ENCODE data around the gene ATP5PD. TPM values are rescaled to one million over a fixed set of nuclear protein-coding genes. Genes with fewer than 3 reads are reported as not detected.
A peak's percentile ranks its signal among the peaks of the same experiment; 100 is the strongest.

Gene ATP5PD
- total and polyA plus RNA-seq, 2 of the 13 experiments (the other 11 are each of a cell fraction or from before 2014, with no cell fraction given), result 158 to 428 TPM

DNA sequence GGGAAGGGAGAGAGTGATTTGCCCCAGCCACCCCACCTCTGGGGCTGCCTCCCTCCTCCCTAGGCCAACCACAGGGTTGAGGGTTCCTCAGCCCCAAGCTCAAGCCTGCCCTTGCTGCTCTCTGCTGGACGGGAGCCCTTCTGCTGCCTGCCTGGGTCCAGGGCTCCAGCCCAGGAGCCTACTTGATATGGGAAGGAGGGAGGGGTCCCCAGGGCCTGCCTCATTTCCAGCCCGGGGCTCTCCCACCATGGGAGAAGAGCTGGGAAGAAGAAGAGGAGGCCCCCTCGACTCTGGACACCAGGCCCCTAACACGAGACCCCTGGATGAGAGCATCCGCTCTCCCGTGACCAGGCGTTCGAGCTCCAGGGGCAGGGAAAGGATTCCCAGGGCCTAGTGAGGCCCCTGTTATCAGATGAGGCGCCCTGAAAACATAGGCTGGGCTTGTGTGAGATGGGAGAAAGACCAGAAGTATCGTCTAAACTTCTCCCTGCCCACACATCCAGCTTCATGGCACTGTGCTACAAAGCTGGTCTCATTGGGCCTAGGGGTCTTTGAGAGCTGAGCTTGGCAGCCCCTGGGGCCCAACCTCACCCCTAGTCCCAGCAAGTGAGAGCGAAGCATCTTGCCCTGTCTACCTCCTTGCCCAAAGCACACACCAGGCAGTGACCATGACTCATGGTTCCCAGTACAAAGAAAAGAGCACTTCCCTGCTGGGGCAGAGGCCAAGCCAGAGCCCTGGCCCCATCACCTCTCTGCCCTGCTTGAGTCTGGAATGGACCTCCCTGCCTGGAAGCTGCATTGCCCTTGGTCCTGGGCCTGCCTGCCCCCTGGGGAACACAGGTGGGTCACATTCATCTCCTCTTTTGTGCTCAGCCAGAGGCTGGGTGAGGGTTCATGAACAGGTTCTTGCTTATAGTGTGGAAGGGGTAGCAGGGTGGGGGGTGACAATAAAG lies 42.0 kb upstream of the ATP5PD start (continued):
- TF ChIP-seq, protein P1, sequence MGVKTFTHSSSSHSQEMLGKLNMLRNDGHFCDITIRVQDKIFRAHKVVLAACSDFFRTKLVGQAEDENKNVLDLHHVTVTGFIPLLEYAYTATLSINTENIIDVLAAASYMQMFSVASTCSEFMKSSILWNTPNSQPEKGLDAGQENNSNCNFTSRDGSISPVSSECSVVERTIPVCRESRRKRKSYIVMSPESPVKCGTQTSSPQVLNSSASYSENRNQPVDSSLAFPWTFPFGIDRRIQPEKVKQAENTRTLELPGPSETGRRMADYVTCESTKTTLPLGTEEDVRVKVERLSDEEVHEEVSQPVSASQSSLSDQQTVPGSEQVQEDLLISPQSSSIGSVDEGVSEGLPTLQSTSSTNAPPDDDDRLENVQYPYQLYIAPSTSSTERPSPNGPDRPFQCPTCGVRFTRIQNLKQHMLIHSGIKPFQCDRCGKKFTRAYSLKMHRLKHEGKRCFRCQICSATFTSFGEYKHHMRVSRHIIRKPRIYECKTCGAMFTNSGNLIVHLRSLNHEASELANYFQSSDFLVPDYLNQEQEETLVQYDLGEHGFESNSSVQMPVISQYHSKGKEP (CRISPR knock-in tag; IDR thresholded peaks at IDR 0.05), result no peak
- TF ChIP-seq KMT2A (CRISPR knock-in tag; IDR thresholded peaks at IDR 0.05) (no peak), SOX5 (CRISPR knock-in tag; IDR thresholded peaks at IDR 0.05; ENCODE audit: borderline replicate concordance) (peak; percentile 37; the same call in 1 of the 2 replicates), CBX5 (CRISPR knock-in tag; IDR thresholded peaks at IDR 0.05; ENCODE audit: borderline replicate concordance) (no peak), HNF1B (CRISPR knock-in tag; IDR thresholded peaks at IDR 0.05) (peak; percentile 75), TBL1XR1 (IDR thresholded peaks at IDR 0.05; ENCODE audit: borderline replicate concordance, low read length, partially characterized antibody) (no peak), ZNF317 (CRISPR knock-in tag; IDR thresholded peaks at IDR 0.05) (peak; percentile 25; the same call in 1 of the 2 replicates), GMEB1 (CRISPR knock-in tag; IDR thresholded peaks at IDR 0.05; ENCODE audit: borderline replicate concordance) (no peak), EED (CRISPR knock-in tag; IDR thresholded peaks at IDR 0.05) (0 out of 2 replicates have a peak, but pooled peaks have one; percentile 27), ZFYVE20 (CRISPR knock-in tag; IDR thresholded peaks at IDR 0.05; ENCODE audit: borderline replicate concordance, low read depth) (no peak), ZNF567 (CRISPR knock-in tag; IDR thresholded peaks at IDR 0.05; ENCODE audit: borderline replicate concordance) (0 out of 2 replicates have a peak, but pooled peaks have one; percentile 26), PRPF4 (IDR thresholded peaks at IDR 0.05; ENCODE audit: low read depth, low read length, poor library complexity, severe bottlenecking) (no peak), ZMYM2 (CRISPR knock-in tag; IDR thresholded peaks at IDR 0.05) (no peak)
- TF ChIP-seq, protein P2, sequence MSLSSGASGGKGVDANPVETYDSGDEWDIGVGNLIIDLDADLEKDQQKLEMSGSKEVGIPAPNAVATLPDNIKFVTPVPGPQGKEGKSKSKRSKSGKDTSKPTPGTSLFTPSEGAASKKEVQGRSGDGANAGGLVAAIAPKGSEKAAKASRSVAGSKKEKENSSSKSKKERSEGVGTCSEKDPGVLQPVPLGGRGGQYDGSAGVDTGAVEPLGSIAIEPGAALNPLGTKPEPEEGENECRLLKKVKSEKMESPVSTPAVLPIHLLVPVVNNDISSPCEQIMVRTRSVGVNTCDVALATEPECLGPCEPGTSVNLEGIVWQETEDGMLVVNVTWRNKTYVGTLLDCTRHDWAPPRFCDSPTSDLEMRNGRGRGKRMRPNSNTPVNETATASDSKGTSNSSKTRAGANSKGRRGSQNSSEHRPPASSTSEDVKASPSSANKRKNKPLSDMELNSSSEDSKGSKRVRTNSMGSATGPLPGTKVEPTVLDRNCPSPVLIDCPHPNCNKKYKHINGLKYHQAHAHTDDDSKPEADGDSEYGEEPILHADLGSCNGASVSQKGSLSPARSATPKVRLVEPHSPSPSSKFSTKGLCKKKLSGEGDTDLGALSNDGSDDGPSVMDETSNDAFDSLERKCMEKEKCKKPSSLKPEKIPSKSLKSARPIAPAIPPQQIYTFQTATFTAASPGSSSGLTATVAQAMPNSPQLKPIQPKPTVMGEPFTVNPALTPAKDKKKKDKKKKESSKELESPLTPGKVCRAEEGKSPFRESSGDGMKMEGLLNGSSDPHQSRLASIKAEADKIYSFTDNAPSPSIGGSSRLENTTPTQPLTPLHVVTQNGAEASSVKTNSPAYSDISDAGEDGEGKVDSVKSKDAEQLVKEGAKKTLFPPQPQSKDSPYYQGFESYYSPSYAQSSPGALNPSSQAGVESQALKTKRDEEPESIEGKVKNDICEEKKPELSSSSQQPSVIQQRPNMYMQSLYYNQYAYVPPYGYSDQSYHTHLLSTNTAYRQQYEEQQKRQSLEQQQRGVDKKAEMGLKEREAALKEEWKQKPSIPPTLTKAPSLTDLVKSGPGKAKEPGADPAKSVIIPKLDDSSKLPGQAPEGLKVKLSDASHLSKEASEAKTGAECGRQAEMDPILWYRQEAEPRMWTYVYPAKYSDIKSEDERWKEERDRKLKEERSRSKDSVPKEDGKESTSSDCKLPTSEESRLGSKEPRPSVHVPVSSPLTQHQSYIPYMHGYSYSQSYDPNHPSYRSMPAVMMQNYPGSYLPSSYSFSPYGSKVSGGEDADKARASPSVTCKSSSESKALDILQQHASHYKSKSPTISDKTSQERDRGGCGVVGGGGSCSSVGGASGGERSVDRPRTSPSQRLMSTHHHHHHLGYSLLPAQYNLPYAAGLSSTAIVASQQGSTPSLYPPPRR (CRISPR knock-in tag; IDR thresholded peaks at IDR 0.05; ENCODE audit: borderline replicate concordance), result peak; percentile 32; the same call in 1 of the 2 replicates
- TF ChIP-seq, protein P3, sequence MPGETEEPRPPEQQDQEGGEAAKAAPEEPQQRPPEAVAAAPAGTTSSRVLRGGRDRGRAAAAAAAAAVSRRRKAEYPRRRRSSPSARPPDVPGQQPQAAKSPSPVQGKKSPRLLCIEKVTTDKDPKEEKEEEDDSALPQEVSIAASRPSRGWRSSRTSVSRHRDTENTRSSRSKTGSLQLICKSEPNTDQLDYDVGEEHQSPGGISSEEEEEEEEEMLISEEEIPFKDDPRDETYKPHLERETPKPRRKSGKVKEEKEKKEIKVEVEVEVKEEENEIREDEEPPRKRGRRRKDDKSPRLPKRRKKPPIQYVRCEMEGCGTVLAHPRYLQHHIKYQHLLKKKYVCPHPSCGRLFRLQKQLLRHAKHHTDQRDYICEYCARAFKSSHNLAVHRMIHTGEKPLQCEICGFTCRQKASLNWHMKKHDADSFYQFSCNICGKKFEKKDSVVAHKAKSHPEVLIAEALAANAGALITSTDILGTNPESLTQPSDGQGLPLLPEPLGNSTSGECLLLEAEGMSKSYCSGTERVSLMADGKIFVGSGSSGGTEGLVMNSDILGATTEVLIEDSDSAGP (CRISPR knock-in tag; IDR thresholded peaks at IDR 0.05; ENCODE audit: borderline replicate concordance), result peak; percentile 30; the same call in 1 of the 2 replicates
